ENCODE measurements around the gene SMYD3. TPM values are rescaled to one million over a fixed set of nuclear protein-coding genes. Genes with fewer than 3 reads are reported as not detected.

SMYD3 gene
- total RNA-seq, 1 donor: 45.5 TPM

GRCh38 chr1:245771511-245772281 is 735.4 kb downstream of the SMYD3 start:
- peak; percentile 98 for DNase-seq (ENCODE audit: low read depth)

GRCh38 chr1:245770156-245770555 is 736.9 kb downstream of the SMYD3 start:
- H3K4me3 ChIP-seq (ENCODE audit: low read depth, low read length): no peak overlapping the region
- DNase-seq (ENCODE audit: low read depth): peak; percentile 26
- TF ChIP-seq CTCF (IDR thresholded peaks at IDR 0.05; ENCODE audit: insufficient read depth, low read length): no peak

More at GRCh38 chr1:245771511-245772281, 735.4 kb downstream of the SMYD3 start:
- no peak for TF ChIP-seq CTCF (IDR thresholded peaks at IDR 0.05; ENCODE audit: insufficient read depth, low read length)
- no peak overlapping the region for H3K4me3 ChIP-seq (ENCODE audit: low read depth, low read length)

GRCh38 chr1:245768596-245768995 is 738.5 kb downstream of the SMYD3 start:
- no peak for TF ChIP-seq CTCF (IDR thresholded peaks at IDR 0.05; ENCODE audit: insufficient read depth, low read length)
- no peak overlapping the region for H3K4me3 ChIP-seq (ENCODE audit: low read depth, low read length)
- no peak for DNase-seq (ENCODE audit: low read depth)

GRCh38 chr1:245765230-245766000 is 741.7 kb downstream of the SMYD3 start:
- peak; percentile 71 for DNase-seq (ENCODE audit: low read depth)
- TF ChIP-seq CTCF (IDR thresholded peaks at IDR 0.05; ENCODE audit: insufficient read depth, low read length): no peak
- no peak overlapping the region for H3K4me3 ChIP-seq (ENCODE audit: low read depth, low read length)

- H3K4me3 ChIP-seq (ENCODE audit: low read depth, low read length): no peak overlapping the region
- no peak for DNase-seq (ENCODE audit: low read depth)
- no peak for TF ChIP-seq CTCF (IDR thresholded peaks at IDR 0.05; ENCODE audit: insufficient read depth, low read length)
Observed at GRCh38 chr1:245763873-245764331, 743.2 kb downstream of the SMYD3 start.

- no peak overlapping the region for H3K4me3 ChIP-seq (ENCODE audit: low read depth, low read length)
- TF ChIP-seq CTCF (IDR thresholded peaks at IDR 0.05; ENCODE audit: insufficient read depth, low read length): no peak
- no peak for DNase-seq (ENCODE audit: low read depth)
Observed at GRCh38 chr1:245762396-245762910, 744.6 kb downstream of the SMYD3 start.

Data from fibroblast of the aortic adventitia (primary cell).